ENCODE results near the gene METTL23. TPM values are rescaled to one million over a fixed set of nuclear protein-coding genes. Genes with fewer than 3 reads are reported as not detected.
"Not testable (repeated sequence)": the region's sequence is repeated elsewhere in the genome, so short reads cannot be mapped to it uniquely, and the experiment has no call there.

METTL23 gene
- total and polyA plus RNA-seq, 11 donors, result 22.1 to 33.7 (median 24.0) TPM

DNA sequence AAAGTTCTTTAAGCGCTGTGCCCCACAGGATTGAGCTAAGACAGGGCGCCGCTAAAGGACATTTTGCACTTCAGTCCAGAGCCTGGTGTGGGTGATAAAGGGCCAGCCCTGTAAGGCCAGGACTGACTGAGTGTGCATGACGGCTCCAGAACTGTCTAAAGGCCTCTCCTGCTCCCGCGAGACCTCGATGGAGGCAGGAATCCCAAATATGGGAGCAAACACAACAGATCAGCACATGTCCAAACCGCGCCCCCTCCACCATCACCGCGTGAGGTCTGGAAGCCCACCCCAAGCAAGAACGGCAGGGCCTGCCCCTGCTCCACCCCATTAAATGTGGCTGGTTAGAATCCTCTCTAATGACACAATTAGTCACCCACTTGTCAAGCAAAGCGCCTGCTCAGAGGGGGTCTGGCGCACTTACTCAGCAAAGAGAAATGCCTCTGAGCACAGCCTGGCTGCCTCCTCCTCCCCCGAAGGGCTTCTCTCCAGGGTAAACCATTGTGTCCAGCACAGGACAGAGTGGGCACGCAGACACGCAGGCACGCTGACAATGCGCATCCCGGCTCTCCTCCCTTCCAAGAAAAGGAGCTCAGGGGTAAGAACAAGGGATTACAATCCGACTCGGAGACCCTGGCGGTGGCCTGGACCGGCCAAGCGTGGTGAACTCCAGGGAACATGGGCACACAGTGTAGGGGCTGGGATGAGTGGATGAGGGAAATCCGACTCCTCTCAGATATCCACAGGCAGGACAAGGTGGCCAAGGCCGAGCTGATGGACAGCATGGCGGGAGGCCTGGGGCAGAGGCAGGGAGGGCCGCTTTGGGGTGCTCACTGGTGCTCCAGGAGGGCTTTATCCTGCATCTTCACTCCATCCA is 17.3 kb upstream of the METTL23 start:
- Histone ChIP-seq H3K36me3 (peaks cover 0 to 26% (median 17%) of the 10 kb centered on the region in 9 donors), H3K4me3 (peak overlapping the region; percentile 35 to 98 (median 78)), H3K4me1 (peaks cover 4 to 77% (median 53%) of the 10 kb centered on the region in 12 donors), H3K27ac (peak overlapping the region; percentile 80 to 99 (median 96)), H3K27me3 (no peaks in the 10 kb centered on the region), H3K9me3 (no peaks in the 10 kb centered on the region)
- peak; percentile 35 to 79 for TF ChIP-seq POLR2A (IDR thresholded peaks at IDR 0.05)
- TF ChIP-seq CTCF (IDR thresholded peaks at IDR 0.05), result no peak
- intact Hi-C loops (cut with DNase I), result loop anchor here in 2 of 10 donors (1.0 to 2.0 kb wide), 2 partner anchors 8 to 21 kb away; no protein-coding TSS in a partner anchor
- ATAC-seq, result peak; percentile 80 to 89 (median 88)
- WGBS, 4 donors, result 12 to 25% (median 23%) methylated on average over 20 to 29 of the region's 29 CpGs
- DNase-seq, result peak; percentile 87 to 94 (median 91)

GRCh38 chr17:76709951-76710862 is 16.4 kb upstream of the METTL23 start:
- peak in 2 of 4 donors; percentile 5 to 6 for ATAC-seq
- Histone ChIP-seq H3K4me1 (peaks cover 6 to 81% (median 56%) of the 10 kb centered on the region in 12 donors), H3K27ac (peak overlapping the region; percentile 80 to 99 (median 96)), H3K36me3 (peaks cover 0 to 32% (median 23%) of the 10 kb centered on the region in 9 donors), H3K4me3 (peak overlapping the region; percentile 35 to 98 (median 78))
- intact Hi-C loops (cut with DNase I), result loop anchor here in 8 of 10 donors (1.0 to 10.0 kb wide), 10 partner anchors 9 to 185 kb away; a partner anchor contains a TSS
- H3K9me3 ChIP-seq, H3K27me3 ChIP-seq: not testable (repeated sequence)
- 1 to 4% (median 2%) methylated on average over 20 to 50 of the region's 79 CpGs for WGBS, 4 donors
- TF ChIP-seq POLR2A (IDR thresholded peaks at IDR 0.05), result peak in 1 of 2 donors; percentile 11
- peak in 2 of 5 donors; percentile 23 to 28 for DNase-seq

- DNase-seq (peak; percentile 81 to 89 (median 85)), ATAC-seq (peak; percentile 16 to 68 (median 66))
- TF ChIP-seq POLR2A (IDR thresholded peaks at IDR 0.05) (no peak), CTCF (IDR thresholded peaks at IDR 0.05) (no peak)
- peak within 1 kb of the TSS; percentile 35 to 98 (median 78) for H3K4me3 ChIP-seq
- intact Hi-C loops (cut with DNase I), result loop anchor here in 8 of 10 donors (5.0 to 10.0 kb wide), 8 partner anchors 34 to 186 kb away; a partner anchor contains a TSS
- H3K4me1 ChIP-seq, result peaks cover 10 to 81% (median 59%) of the 10 kb centered on the region in 12 donors
- no peaks in the 10 kb centered on the region for H3K9me3 ChIP-seq
- H3K27ac ChIP-seq, result peak within 1 kb of the TSS; percentile 80 to 99 (median 96)
- no peaks in the 10 kb centered on the region for H3K27me3 ChIP-seq
- peaks cover 0 to 40% (median 31%) of the 10 kb centered on the region in 9 donors for H3K36me3 ChIP-seq
- 3 to 10% (median 5%) methylated on average over 10 to 54 of the region's 56 CpGs for WGBS, 4 donors
These were observed 15.6 kb upstream of the METTL23 start, which contains the start of gene MXRA7 for GRCh38 chr17:76710863-76711611. TSS of gene MXRA7 (minus strand) at chr17:76710965. CDS start at chr17:76710946, 19 bp downstream.

DNA sequence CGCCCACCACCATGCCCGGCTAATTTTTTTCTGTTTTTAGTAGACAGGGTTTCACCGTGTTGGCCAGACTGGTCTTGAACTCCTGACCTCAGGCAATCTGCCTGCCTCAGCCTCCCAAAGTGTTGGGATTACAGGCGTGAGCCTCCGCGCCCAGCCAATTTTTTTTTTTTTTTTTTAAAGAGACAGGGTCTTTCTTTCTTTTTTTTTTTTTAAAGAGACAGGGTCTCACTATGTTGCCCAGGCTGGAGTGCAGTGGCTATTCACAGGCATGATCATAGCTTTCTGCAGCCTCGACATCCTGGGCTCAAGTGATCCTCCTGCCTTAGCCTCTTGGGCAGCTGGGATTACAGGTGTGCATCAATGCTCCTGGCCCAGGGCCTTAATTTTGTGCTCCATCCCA is 14.3 kb upstream of the METTL23 start:
- peaks cover 0 to 49% (median 44%) of the 10 kb centered on the region in 9 donors for H3K36me3 ChIP-seq
- WGBS, 4 donors, result 58 to 66% (median 64%) methylated on average over 7 of the region's 7 CpGs
- H3K27ac ChIP-seq, result peak overlapping the region in 11 of 12 donors; percentile 5 to 92 (median 89)
- intact Hi-C loops (cut with DNase I), result loop anchor here in 9 of 10 donors (2.0 to 10.0 kb wide), 9 partner anchors 24 to 188 kb away; a partner anchor contains a TSS
- DNase-seq, result peak in 1 of 5 donors; percentile 9
- ATAC-seq, H3K4me3 ChIP-seq, H3K27me3 ChIP-seq, H3K9me3 ChIP-seq: not testable (repeated sequence)
- H3K4me1 ChIP-seq, result peaks cover 12 to 85% (median 62%) of the 10 kb centered on the region in 12 donors
